GM19397 (cell line): ENCODE results near the gene F2RL1.
"Not testable (repeated sequence)": the region's sequence is repeated elsewhere in the genome, so short reads cannot be mapped to it uniquely, and the experiment has no call there.

Experiments
- ATAC-seq: cut with Tn5 transposase; IDR thresholded peaks from one replicate; pipeline ENCODE4 v1.9.1; 2021; ENCODE audit warnings: mild to moderate bottlenecking, moderate library complexity; ENCODE audit not compliant: unreplicated experiment

Gene F2RL1

GRCh38 chr5:76849419-76850291, 30.8 kb downstream of the F2RL1 start, which contains the start of gene S100Z:
Gene S100Z, plus strand, starts transcription at chr5:76850014. Its CDS starts 25,346 bp downstream, at chr5:76875360.
- ATAC-seq: no peak

GRCh38 chr5:76850543-76851145, 31.8 kb downstream of the F2RL1 start:
- no peak for ATAC-seq

DNA sequence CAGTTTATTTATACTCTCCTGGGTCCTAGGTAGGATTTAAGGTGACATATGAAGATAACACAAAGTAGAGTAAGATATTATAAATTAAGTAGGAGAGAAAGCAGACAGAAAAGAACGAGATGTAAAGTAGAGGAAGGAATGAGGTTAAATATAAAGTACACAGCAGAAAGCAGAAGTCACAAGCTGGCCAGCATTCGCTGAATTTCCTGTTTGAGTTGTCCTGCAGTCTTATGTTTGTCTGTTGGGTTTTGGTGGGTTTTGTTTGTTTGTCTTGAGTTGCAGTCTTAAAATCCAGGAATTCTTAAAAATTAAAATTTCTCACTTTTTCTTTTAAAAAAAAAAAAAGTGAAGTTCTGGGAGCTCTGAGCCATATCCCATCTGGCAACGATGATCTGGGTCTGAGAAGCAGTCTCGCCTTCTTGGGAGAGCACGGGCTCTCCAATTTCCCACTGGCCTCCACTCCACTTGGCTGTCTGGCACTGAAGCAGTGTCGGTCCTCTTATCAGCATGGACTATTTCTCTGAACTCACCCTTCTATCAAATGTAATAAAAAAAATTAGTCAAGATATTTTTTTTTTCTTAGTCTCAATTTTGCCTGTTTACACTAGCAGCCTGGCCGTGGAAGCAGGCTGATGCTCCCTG, 33.0 kb downstream of the F2RL1 start:
- ATAC-seq: no peak

DNA sequence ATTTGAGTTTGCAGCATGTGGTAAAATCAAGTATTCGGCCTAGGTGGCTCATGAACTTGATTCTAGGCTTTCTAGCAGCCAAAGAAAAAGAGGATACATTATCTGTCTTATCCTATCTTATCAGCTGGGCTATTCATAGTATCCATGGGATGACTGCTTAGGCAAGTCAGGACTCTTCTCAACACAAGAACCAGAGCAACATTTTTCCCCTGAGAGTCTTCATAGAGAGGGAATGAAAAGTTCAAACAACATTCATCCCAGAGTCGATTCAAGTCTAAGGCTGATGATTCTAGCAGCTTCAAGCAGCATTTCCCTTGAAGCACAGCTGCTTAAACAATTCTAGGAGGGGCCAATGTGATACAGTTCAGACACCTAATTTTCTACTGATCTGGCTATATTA, 33.9 kb downstream of the F2RL1 start:
- ATAC-seq: no peak

- ATAC-seq: not testable (repeated sequence)
These were observed 34.9 kb downstream of the F2RL1 start for GRCh38 chr5:76853741-76854140.

- no peak for ATAC-seq
These were observed 35.8 kb downstream of the F2RL1 start for GRCh38 chr5:76854644-76855043.

- not testable (repeated sequence) for ATAC-seq
These were observed 36.7 kb downstream of the F2RL1 start for GRCh38 chr5:76855501-76855900.

DNA sequence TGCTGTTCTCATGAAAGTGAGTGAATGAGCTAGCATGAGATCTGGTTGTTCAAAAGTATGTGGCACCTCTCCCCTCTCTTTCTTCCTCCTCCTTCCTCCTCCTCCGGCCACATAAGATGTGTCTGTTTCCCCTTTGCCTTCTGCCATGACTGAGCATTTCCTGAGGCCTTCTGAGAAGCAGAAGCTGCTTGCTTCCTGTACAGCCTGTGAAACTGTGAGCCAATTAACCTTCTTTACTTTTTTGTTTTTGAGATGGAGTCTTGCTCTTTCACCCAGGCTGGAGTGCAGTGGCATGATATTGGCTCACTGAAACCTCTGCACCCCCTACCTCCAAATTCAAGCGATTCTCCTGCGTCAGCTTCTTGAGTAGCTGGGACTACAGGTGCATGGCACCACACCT, 37.1 kb downstream of the F2RL1 start:
- ATAC-seq: peak; percentile 57

DNA sequence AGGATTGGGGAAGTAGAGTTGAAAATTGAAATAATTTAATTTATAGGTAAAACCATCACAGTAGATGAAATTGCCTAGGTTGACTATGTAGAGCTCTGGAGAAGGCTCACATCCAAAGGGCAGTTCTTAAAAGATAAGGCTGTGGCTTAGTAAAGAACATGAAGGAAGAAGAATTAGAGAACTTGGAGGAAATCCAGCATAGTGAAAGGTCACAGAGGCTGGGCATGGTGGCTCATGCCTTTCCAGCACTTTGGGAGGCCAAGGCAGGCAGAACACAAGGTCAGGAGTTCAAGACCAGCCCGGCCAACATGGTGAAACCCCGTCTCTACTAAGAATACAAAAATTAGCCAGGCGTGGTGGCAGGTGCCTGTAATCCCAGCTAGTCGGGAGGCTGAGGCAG, 38.0 kb downstream of the F2RL1 start:
- not testable (repeated sequence) for ATAC-seq

- ATAC-seq: no peak
These were observed 40.9 kb downstream of the F2RL1 start for GRCh38 chr5:76859591-76860247.

DNA sequence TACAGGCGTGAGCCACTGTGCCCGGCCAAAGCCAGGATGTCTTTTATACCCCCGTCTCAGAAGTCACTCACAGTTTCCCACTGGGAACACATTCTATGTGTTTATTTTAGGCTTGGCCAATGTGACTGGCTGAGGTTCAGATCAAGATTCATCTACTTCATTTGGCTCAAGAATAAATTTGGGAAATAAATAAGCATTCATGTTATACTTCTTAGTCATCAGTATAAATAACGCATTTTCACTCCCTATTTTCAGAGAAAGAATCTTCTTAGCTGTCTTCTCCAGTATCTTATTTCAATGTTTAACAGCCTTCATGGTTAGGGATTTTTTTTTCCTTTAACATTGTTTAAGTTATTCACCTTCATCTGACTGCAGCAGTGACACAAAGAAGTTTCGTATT, 42.8 kb downstream of the F2RL1 start:
- ATAC-seq: no peak

DNA sequence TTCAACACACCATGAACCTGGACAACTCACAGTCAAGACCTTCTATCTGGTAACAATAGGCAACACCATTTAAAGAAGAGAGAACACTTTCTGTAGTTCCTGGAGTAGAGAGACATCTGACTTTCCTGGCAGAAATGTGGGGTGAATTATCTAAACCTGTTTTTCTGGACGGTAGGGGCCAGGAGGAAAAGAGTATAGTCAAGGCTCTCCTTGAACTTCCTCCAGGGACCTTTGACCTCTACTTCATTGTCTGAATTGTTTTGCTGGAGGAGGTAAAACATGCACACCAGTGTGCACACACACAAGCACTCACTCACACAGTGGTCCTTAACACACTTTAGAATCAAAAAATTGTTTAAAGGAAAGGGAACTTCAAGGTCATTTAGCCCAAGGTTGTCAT, 44.2 kb downstream of the F2RL1 start:
- ATAC-seq: no peak

- ATAC-seq: no peak
These were observed 47.7 kb downstream of the F2RL1 start for GRCh38 chr5:76866503-76866902.

- no peak for ATAC-seq
These were observed 48.2 kb downstream of the F2RL1 start for GRCh38 chr5:76867038-76867437.

DNA sequence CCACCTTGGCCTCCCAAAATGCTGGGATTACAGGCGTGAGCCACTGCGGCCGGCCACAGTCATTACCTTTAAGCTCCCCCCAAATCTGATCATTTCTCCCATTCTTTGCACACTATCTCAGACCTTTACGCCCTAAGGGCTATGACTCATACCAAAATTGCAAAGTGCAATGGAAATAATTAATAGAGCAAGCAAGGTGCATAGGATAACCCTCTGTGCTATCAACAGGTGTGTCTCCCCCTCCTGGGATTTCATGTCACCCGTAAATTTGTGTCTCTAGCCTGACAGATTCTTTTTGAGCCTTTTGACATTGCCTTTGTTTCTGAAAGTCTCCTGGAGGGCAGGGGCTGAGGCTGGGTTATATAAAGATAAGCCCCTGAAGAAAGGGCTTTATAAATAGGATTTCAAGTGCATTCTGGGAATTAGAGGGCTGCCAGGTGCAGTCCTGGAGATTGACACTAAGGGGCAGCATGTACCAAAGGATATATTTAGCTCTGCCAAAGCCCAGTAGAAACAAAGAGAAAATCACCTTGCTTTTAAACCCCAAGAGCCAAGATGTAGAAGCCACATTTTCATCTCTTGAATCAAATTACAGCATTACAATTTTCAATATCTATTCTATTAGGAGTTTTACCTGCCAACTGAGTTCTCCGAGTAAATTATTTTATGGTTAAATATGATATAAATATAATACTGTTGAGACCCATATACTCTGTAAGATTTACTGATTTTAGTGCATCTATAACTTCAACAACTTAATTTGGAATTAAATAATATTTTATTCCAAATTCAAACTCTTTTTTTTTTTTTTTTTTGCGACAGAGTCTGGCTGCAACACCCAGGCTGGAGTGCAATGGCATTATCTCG, 49.2 kb downstream of the F2RL1 start:
- ATAC-seq: no peak

GRCh38 chr5:76870046-76870445, 51.2 kb downstream of the F2RL1 start:
- no peak for ATAC-seq

- ATAC-seq: no peak
These were observed 55.3 kb downstream of the F2RL1 start for GRCh38 chr5:76874088-76874581.
